ENCODE results near the gene EPB41L3.

DNA sequence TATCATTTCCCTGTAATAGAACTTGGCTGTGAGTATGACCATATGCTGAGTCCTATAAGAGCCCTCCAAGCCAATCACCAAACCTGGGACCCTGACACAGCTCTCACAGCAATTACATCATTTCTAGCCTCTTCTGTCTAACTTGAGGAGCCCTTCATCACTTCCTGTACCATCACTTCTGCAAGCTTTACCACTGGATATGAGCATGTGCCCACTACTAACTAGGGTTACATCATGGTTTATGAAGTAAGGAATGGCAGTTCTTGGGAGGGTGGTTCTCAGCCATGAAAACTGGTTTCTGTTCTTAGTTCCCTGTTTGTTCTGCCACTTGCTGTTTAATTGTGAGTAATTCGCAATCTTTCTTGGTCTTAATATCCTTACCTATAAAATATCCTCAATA is 31.0 kb upstream of the EPB41L3 start:
- TF ChIP-seq, protein P1, sequence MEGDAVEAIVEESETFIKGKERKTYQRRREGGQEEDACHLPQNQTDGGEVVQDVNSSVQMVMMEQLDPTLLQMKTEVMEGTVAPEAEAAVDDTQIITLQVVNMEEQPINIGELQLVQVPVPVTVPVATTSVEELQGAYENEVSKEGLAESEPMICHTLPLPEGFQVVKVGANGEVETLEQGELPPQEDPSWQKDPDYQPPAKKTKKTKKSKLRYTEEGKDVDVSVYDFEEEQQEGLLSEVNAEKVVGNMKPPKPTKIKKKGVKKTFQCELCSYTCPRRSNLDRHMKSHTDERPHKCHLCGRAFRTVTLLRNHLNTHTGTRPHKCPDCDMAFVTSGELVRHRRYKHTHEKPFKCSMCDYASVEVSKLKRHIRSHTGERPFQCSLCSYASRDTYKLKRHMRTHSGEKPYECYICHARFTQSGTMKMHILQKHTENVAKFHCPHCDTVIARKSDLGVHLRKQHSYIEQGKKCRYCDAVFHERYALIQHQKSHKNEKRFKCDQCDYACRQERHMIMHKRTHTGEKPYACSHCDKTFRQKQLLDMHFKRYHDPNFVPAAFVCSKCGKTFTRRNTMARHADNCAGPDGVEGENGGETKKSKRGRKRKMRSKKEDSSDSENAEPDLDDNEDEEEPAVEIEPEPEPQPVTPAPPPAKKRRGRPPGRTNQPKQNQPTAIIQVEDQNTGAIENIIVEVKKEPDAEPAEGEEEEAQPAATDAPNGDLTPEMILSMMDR (IDR thresholded peaks at IDR 0.05) = no peak
- TF ChIP-seq, protein P2, sequence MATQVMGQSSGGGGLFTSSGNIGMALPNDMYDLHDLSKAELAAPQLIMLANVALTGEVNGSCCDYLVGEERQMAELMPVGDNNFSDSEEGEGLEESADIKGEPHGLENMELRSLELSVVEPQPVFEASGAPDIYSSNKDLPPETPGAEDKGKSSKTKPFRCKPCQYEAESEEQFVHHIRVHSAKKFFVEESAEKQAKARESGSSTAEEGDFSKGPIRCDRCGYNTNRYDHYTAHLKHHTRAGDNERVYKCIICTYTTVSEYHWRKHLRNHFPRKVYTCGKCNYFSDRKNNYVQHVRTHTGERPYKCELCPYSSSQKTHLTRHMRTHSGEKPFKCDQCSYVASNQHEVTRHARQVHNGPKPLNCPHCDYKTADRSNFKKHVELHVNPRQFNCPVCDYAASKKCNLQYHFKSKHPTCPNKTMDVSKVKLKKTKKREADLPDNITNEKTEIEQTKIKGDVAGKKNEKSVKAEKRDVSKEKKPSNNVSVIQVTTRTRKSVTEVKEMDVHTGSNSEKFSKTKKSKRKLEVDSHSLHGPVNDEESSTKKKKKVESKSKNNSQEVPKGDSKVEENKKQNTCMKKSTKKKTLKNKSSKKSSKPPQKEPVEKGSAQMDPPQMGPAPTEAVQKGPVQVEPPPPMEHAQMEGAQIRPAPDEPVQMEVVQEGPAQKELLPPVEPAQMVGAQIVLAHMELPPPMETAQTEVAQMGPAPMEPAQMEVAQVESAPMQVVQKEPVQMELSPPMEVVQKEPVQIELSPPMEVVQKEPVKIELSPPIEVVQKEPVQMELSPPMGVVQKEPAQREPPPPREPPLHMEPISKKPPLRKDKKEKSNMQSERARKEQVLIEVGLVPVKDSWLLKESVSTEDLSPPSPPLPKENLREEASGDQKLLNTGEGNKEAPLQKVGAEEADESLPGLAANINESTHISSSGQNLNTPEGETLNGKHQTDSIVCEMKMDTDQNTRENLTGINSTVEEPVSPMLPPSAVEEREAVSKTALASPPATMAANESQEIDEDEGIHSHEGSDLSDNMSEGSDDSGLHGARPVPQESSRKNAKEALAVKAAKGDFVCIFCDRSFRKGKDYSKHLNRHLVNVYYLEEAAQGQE (IDR thresholded peaks at IDR 0.05; ENCODE audit: insufficient read depth in 1 of 2, low read depth in 2 of 2, low read length in 1 of 2) = no peak
- TF ChIP-seq POLR2AphosphoS5 (IDR thresholded peaks at IDR 0.05; ENCODE audit: low read depth, low read length) = no peak
